ELR (cell line): Measurements from ENCODE around the gene SUCLA2.
"Not testable (repeated sequence)": the region's sequence is repeated elsewhere in the genome, so short reads cannot be mapped to it uniquely, and the experiment has no call there.

Experiments
- DNase-seq: peaks from one replicate; pipeline ENCODE4 v3.0.0-alpha.2; 2015; ENCODE audit warnings: low read depth

The SUCLA2 gene

GRCh38 chr13:47991859-47992258, 9.2 kb downstream of the SUCLA2 start:
- DNase-seq = no peak

GRCh38 chr13:47990920-47991466, 10.1 kb downstream of the SUCLA2 start:
- DNase-seq = no peak

- DNase-seq = no peak
Measured at GRCh38 chr13:47990427-47990826, 10.6 kb downstream of the SUCLA2 start.

- no peak for DNase-seq
Measured at GRCh38 chr13:47983070-47983469, 18.0 kb downstream of the SUCLA2 start.

- no peak for DNase-seq
Measured at GRCh38 chr13:47976325-47976724, 24.7 kb downstream of the SUCLA2 start.

- no peak for DNase-seq
Measured at GRCh38 chr13:47964863-47965262, 36.2 kb downstream of the SUCLA2 start.

GRCh38 chr13:47962237-47962636, 38.8 kb downstream of the SUCLA2 start:
- no peak for DNase-seq

- peak; percentile 7 for DNase-seq
Measured at GRCh38 chr13:47959468-47960247, 41.4 kb downstream of the SUCLA2 start.

GRCh38 chr13:47957073-47957472, 44.0 kb downstream of the SUCLA2 start:
- no peak for DNase-seq

- DNase-seq = no peak
Measured at GRCh38 chr13:47955836-47956235, 45.2 kb downstream of the SUCLA2 start.

GRCh38 chr13:47949799-47950198, 51.3 kb downstream of the SUCLA2 start:
- no peak for DNase-seq

GRCh38 chr13:47945738-47946137, 55.3 kb downstream of the SUCLA2 start:
- peak; percentile 52 for DNase-seq

- DNase-seq = not testable (repeated sequence)
Measured at GRCh38 chr13:47945146-47945545, 55.9 kb downstream of the SUCLA2 start.

GRCh38 chr13:47934371-47934770, 66.7 kb downstream of the SUCLA2 start:
- DNase-seq = no peak

- DNase-seq = peak; percentile 19
Measured at GRCh38 chr13:47932950-47933923, 67.8 kb downstream of the SUCLA2 start.

GRCh38 chr13:47930649-47931165, 70.4 kb downstream of the SUCLA2 start:
- DNase-seq = no peak

- DNase-seq = no peak
Measured at GRCh38 chr13:47929156-47929555, 71.9 kb downstream of the SUCLA2 start.

- no peak for DNase-seq
Measured at GRCh38 chr13:47917022-47917574, 84.0 kb downstream of the SUCLA2 start.

- DNase-seq = peak; percentile 50
Measured at GRCh38 chr13:47908197-47908902, 92.7 kb downstream of the SUCLA2 start.

GRCh38 chr13:47904891-47905290, 96.2 kb downstream of the SUCLA2 start:
- no peak for DNase-seq

- no peak for DNase-seq
Measured at GRCh38 chr13:47904241-47904640, 96.8 kb downstream of the SUCLA2 start.
